Peyer's patch (tissue), 4 donors: ENCODE data around the gene AGFG1.

Experiments
- CTCF ChIP-seq, 6 experiments: fragments of 450-650 bp in 4 of 6; fragments of 200-600 bp in 2 of 6; sonication (generic) in 1 of 6; IDR thresholded peaks; one replicate each; pipeline ENCODE4 v1.5.1; 2017 to 2019; ENCODE audit warnings: antibody characterized with exemption in 6 of 6, mild to moderate bottlenecking in 3 of 6, moderate library complexity in 1 of 6
- POLR2A ChIP-seq, 2 donors: fragments of 450-650 bp; IDR thresholded peaks; one replicate each; pipeline ENCODE4 v1.5.1; 2017; ENCODE audit warnings: antibody characterized with exemption in 2 of 2, mild to moderate bottlenecking in 2 of 2, moderate library complexity in 2 of 2

DNA sequence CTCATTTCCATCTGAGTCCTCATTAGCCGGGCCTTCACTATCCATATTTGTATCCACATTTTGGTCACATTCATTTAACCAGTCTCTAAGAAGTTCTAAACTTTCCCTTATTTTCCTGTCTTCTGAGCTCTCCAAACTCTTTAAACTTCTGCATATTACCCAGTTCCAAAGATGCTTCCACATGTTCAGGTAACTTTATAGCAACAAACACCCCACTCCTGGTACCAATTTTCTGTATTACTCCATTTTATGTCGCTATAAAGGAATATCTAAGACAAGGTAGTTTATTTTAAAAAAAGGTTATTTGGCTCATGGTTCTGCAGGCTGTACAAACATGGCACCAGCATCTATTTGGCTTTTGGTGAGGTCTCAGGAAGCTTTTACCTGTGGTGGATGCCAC, 38.8 kb upstream of the AGFG1 start:
- TF ChIP-seq CTCF (IDR thresholded peaks at IDR 0.05), result no peak
- no peak for TF ChIP-seq POLR2A (IDR thresholded peaks at IDR 0.05)
